Measurements from ENCODE around the gene BACH2. TPM values are rescaled to one million over a fixed set of nuclear protein-coding genes. Genes with fewer than 3 reads are reported as not detected.
A peak's percentile ranks its signal among the peaks of the same experiment; 100 is the strongest.

The BACH2 gene
- total RNA-seq, 1 donor = 3.6 TPM

GRCh38 chr6:90068703-90069523 lies 227.7 kb downstream of the BACH2 start:
- Histone ChIP-seq H3K27me3 (ENCODE audit: insufficient read depth, low read length) (no peaks in the 10 kb centered on the region), H3K36me3 (ENCODE audit: insufficient read depth, low read length) (no peaks in the 10 kb centered on the region), H2AFZ (ENCODE audit: low read length) (peak overlapping the region; percentile 2), H3K4me3 (ENCODE audit: insufficient read depth, low read length) (no peak overlapping the region), H3K79me2 (ENCODE audit: insufficient read depth, low read length) (no peaks in the 10 kb centered on the region), H3K27ac (ENCODE audit: low read depth, low read length) (no peak overlapping the region), H4K20me1 (ENCODE audit: insufficient read depth, low read length) (no peaks in the 10 kb centered on the region), H3K9me3 (ENCODE audit: low read depth, low read length) (no peaks in the 10 kb centered on the region), H3K4me1 (ENCODE audit: insufficient read depth, low read length) (peaks cover 12% of the 10 kb centered on the region), H3K4me2 (ENCODE audit: insufficient read depth, low read length) (no peak overlapping the region)
- DNase-seq (ENCODE audit: insufficient read length, low spot score, missing footprints) = no peak
- TF ChIP-seq CTCF (IDR thresholded peaks at IDR 0.05; ENCODE audit: extremely low read depth, low read depth, low read length) = no peak

- H3K4me2 ChIP-seq (ENCODE audit: insufficient read depth, low read length) = no peak overlapping the region
- no peak overlapping the region for H3K4me3 ChIP-seq (ENCODE audit: insufficient read depth, low read length)
- H3K4me1 ChIP-seq (ENCODE audit: insufficient read depth, low read length) = peaks cover 12% of the 10 kb centered on the region
- H3K9me3 ChIP-seq (ENCODE audit: low read depth, low read length) = no peaks in the 10 kb centered on the region
- H2AFZ ChIP-seq (ENCODE audit: low read length) = no peak overlapping the region
- DNase-seq (ENCODE audit: insufficient read length, low spot score, missing footprints) = peak; percentile 62
- no peak for TF ChIP-seq CTCF (IDR thresholded peaks at IDR 0.05; ENCODE audit: extremely low read depth, low read depth, low read length)
- no peaks in the 10 kb centered on the region for H4K20me1 ChIP-seq (ENCODE audit: insufficient read depth, low read length)
- no peak overlapping the region for H3K27ac ChIP-seq (ENCODE audit: low read depth, low read length)
- no peaks in the 10 kb centered on the region for H3K79me2 ChIP-seq (ENCODE audit: insufficient read depth, low read length)
- no peaks in the 10 kb centered on the region for H3K27me3 ChIP-seq (ENCODE audit: insufficient read depth, low read length)
- no peaks in the 10 kb centered on the region for H3K36me3 ChIP-seq (ENCODE audit: insufficient read depth, low read length)
Measured at GRCh38 chr6:90068264-90068663, 228.4 kb downstream of the BACH2 start.

GRCh38 chr6:90066697-90067096 lies 229.9 kb downstream of the BACH2 start:
- no peaks in the 10 kb centered on the region for H3K79me2 ChIP-seq (ENCODE audit: insufficient read depth, low read length)
- H3K9me3 ChIP-seq (ENCODE audit: low read depth, low read length) = no peaks in the 10 kb centered on the region
- no peak overlapping the region for H3K27ac ChIP-seq (ENCODE audit: low read depth, low read length)
- H4K20me1 ChIP-seq (ENCODE audit: insufficient read depth, low read length) = no peaks in the 10 kb centered on the region
- no peak overlapping the region for H3K4me3 ChIP-seq (ENCODE audit: insufficient read depth, low read length)
- DNase-seq (ENCODE audit: insufficient read length, low spot score, missing footprints) = peak; percentile 17
- no peak overlapping the region for H3K4me2 ChIP-seq (ENCODE audit: insufficient read depth, low read length)
- TF ChIP-seq CTCF (IDR thresholded peaks at IDR 0.05; ENCODE audit: extremely low read depth, low read depth, low read length) = no peak
- H3K27me3 ChIP-seq (ENCODE audit: insufficient read depth, low read length) = no peaks in the 10 kb centered on the region
- no peak overlapping the region for H2AFZ ChIP-seq (ENCODE audit: low read length)
- peaks cover 12% of the 10 kb centered on the region for H3K4me1 ChIP-seq (ENCODE audit: insufficient read depth, low read length)
- H3K36me3 ChIP-seq (ENCODE audit: insufficient read depth, low read length) = no peaks in the 10 kb centered on the region

- no peak overlapping the region for H3K27ac ChIP-seq (ENCODE audit: low read depth, low read length)
- no peaks in the 10 kb centered on the region for H4K20me1 ChIP-seq (ENCODE audit: insufficient read depth, low read length)
- H3K4me3 ChIP-seq (ENCODE audit: insufficient read depth, low read length) = no peak overlapping the region
- no peaks in the 10 kb centered on the region for H3K36me3 ChIP-seq (ENCODE audit: insufficient read depth, low read length)
- H3K27me3 ChIP-seq (ENCODE audit: insufficient read depth, low read length) = peaks cover 2% of the 10 kb centered on the region
- no peaks in the 10 kb centered on the region for H3K9me3 ChIP-seq (ENCODE audit: low read depth, low read length)
- DNase-seq (ENCODE audit: insufficient read length, low spot score, missing footprints) = no peak
- H3K4me1 ChIP-seq (ENCODE audit: insufficient read depth, low read length) = peaks cover 12% of the 10 kb centered on the region
- no peak overlapping the region for H2AFZ ChIP-seq (ENCODE audit: low read length)
- H3K79me2 ChIP-seq (ENCODE audit: insufficient read depth, low read length) = no peaks in the 10 kb centered on the region
- H3K4me2 ChIP-seq (ENCODE audit: insufficient read depth, low read length) = no peak overlapping the region
- TF ChIP-seq CTCF (IDR thresholded peaks at IDR 0.05; ENCODE audit: extremely low read depth, low read depth, low read length) = no peak
Measured at GRCh38 chr6:90065173-90065572, 231.5 kb downstream of the BACH2 start.
